SU-DHL-6 (cell line): ENCODE results near the gene LRRFIP1.

Source experiments
- H2AFZ ChIP-seq: fragments of 200-600 bp; sonication (generic); 2 replicates; pipeline ENCODE4 v1.6.1; 2014; ENCODE audit warnings: low read depth, mild to moderate bottlenecking, moderate library complexity, mixed read lengths, antibody characterized with exemption, low read length; ENCODE audit not compliant: severe bottlenecking
- H3F3A ChIP-seq: fragments of 200-600 bp; shearing (Covaris generic); 2 replicates; pipeline ENCODE4 v1.6.0; 2016; ENCODE audit warnings: antibody characterized with exemption, mild to moderate bottlenecking; ENCODE audit not compliant: insufficient read depth
- H3K27ac ChIP-seq: fragments of 200-600 bp; sonication (generic); 2 replicates; pipeline ENCODE4 v1.5.1; 2016; ENCODE audit warnings: low read depth, mild to moderate bottlenecking, low read length, moderate library complexity, mixed read lengths
- H3K27me3 ChIP-seq: fragments of 200-600 bp; sonication (generic), shearing (Covaris generic); 2 replicates; pipeline ENCODE4 v1.6.0; 2014; ENCODE audit warnings: mild to moderate bottlenecking, low read length
- H3K36me3 ChIP-seq: fragments of 200-600 bp; sonication (generic); 2 replicates; pipeline ENCODE4 v1.6.1; 2014; ENCODE audit warnings: mild to moderate bottlenecking, low read length, mixed read lengths
- H3K4me2 ChIP-seq: fragments of 300-600, 200-600 bp; shearing (Covaris generic), sonication (generic); 2 replicates; pipeline ENCODE4 v1.6.0; 2014; ENCODE audit warnings: low read length, low read depth, mild to moderate bottlenecking; ENCODE audit not compliant: poor library complexity, severe bottlenecking
- H3K4me3 ChIP-seq: fragments of 200-600 bp; sonication (generic); 2 replicates; pipeline ENCODE4 v1.5.1; 2014; ENCODE audit warnings: antibody characterized with exemption, low read length, mild to moderate bottlenecking, mixed read lengths; ENCODE audit not compliant: insufficient read depth, poor library complexity, severe bottlenecking
- H3K79me2 ChIP-seq: fragments of 200-600 bp; sonication (generic); 2 replicates; pipeline ENCODE4 v1.6.1; 2014; ENCODE audit warnings: mild to moderate bottlenecking, low read length, moderate library complexity; ENCODE audit not compliant: insufficient read depth
- H3K9ac ChIP-seq: fragments of 200-600 bp; sonication (generic); 2 replicates; pipeline ENCODE4 v1.7.0; 2014; ENCODE audit warnings: mild to moderate bottlenecking, low read length
- H3K9me2 ChIP-seq: fragments of 200-600 bp; sonication (generic); replicated peaks from 2 replicates; pipeline ENCODE4 v1.6.1; 2014; ENCODE audit warnings: low read length; ENCODE audit not compliant: insufficient read depth
- H3K9me3 ChIP-seq: fragments of 200-600 bp; sonication (generic); 2 replicates; pipeline ENCODE4 v1.6.1; 2014; ENCODE audit warnings: low read length, mixed read lengths; ENCODE audit not compliant: insufficient read depth
- H4K20me1 ChIP-seq: fragments of 200-600 bp; sonication (generic); 2 replicates; pipeline ENCODE4 v1.6.1; 2014; ENCODE audit warnings: low read depth, mild to moderate bottlenecking, antibody characterized with exemption, low read length, moderate library complexity, mixed read lengths
- CTCF ChIP-seq: fragments of 200-600 bp; sonication (generic); IDR thresholded peaks from one replicate; pipeline ENCODE4 v1.5.1; 2017; ENCODE audit warnings: antibody characterized with exemption, mild to moderate bottlenecking, low read length, moderate library complexity; ENCODE audit not compliant: insufficient read depth, poor library complexity, severe bottlenecking
- EZH2phosphoT487 ChIP-seq: fragments of 200-600 bp; sonication (generic), shearing (Covaris generic); conservative IDR thresholded peaks from 2 replicates; pipeline ENCODE4 v1.6.1; 2018; ENCODE audit warnings: mild to moderate bottlenecking, antibody characterized with exemption, low read length, moderate library complexity, mixed read lengths

LRRFIP1 gene

DNA sequence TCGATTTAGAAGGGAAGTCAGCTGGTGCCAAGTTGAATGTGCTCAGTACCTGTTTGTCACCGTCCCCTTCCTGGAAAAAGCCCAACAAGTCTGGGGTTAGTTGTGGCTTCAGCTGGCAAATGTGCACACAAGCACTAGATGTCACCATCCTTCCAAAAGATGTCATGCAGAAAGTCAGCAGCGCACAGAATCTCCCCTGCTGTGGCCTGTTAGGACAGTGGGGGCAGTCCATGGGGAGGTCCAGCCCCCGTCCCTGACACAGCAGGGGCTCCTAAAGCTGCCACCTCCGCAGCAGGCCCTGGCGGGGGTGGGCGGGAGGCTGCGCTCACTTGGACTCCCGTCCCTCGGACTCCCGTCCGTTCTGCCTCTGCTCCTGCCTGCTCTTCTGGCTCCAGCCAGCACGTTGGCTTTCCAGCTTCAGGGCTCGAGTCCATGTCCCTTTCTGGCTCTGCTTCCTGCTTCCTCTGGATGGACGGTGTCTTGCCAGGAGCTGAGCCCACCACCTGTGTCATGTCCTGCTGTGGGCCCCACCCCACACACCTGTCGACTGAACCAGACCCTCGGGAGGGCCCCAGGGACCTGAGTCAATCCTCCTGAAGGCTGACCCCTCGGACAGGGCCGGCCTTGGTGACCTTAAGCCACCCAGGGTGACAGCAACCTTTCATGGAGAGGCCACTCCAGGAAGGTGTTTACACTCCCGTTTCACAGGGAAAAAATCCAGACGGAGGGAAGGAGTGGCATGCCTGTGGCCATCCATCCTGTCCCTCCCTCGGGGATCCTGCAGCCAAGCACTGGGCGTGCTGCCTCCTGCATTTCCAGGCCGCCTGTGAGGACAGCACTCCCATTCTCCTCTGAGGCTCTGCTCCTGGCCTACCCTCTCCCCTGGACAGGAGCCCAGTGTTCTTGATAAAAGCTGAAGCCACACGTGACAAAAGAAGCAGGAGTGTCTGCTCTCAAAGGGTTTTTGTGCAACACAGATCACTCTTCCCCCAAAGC lies 45.3 kb upstream of the LRRFIP1 start:
- Histone ChIP-seq H3K9me3 (no peaks in the 10 kb centered on the region), H3K79me2 (no peaks in the 10 kb centered on the region), H3K36me3 (no peaks in the 10 kb centered on the region), H3F3A (no peaks in the 10 kb centered on the region), H3K9ac (no peak overlapping the region), H3K9me2 (no peaks in the 10 kb centered on the region), H3K4me2 (no peak overlapping the region), H3K4me3 (no peak overlapping the region), H3K27ac (no peak overlapping the region), H3K27me3 (no peaks in the 10 kb centered on the region), H4K20me1 (no peaks in the 10 kb centered on the region), H2AFZ (no peak overlapping the region)
- TF ChIP-seq CTCF: no peak
- TF ChIP-seq EZH2phosphoT487: no peak

DNA sequence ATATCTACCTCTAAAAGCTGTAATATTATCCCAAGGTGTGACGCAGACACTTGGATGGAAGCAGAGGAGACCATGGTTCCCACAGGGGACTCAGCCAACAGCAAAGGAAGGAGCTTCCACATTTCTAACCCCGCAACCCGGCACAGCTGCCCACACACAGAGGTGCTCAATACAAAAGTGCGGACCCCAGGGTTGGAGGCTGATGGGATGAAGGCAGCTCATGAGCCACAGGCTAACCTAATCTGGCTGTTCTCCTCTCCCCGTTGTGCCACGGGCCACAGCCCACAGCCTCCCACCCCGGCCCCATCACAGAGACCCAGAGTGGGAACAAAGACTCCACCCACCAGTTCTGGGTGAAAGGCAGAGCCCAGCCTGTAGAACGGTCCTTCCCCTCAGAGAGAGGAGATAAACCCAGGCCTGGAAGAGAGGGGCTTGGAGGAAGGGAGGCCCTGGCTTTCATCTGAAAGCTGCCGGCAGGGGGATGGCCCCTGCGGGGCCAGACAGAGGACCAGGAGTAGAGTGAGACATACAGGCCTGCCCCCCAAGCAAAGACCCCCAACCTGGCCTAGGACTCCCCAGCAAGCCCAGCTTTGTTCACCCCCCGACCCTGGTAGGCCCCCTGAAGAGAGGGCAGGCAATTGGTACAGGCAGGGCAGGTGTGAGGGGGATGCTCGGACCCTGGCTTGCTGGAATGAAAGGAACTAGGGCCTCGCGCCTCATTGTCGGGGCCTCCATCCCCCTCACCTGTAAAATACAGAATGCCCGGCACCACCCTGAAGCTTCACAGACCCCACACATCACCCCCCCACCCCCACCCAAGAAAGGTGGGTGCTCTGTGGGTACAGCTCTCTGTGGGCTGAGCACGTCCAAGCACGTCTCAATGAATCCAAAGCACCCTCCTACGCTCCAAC lies 43.7 kb upstream of the LRRFIP1 start:
- Histone ChIP-seq H3K4me3 (no peak overlapping the region), H3K4me2 (no peak overlapping the region), H3F3A (no peaks in the 10 kb centered on the region), H3K9ac (no peak overlapping the region), H3K9me3 (no peaks in the 10 kb centered on the region), H4K20me1 (no peaks in the 10 kb centered on the region), H2AFZ (no peak overlapping the region), H3K27me3 (no peaks in the 10 kb centered on the region), H3K9me2 (no peaks in the 10 kb centered on the region), H3K27ac (no peak overlapping the region), H3K79me2 (no peaks in the 10 kb centered on the region), H3K36me3 (no peaks in the 10 kb centered on the region)
- TF ChIP-seq CTCF (no peak), EZH2phosphoT487 (no peak)

- no peaks in the 10 kb centered on the region for H3K27me3 ChIP-seq
These were observed 41.7 kb upstream of the LRRFIP1 start for GRCh38 chr2:237585590-237586221.

More at GRCh38 chr2:237585590-237586221, 41.7 kb upstream of the LRRFIP1 start:
- H3K4me2 ChIP-seq: no peak overlapping the region
- no peaks in the 10 kb centered on the region for H3K79me2 ChIP-seq
- H4K20me1 ChIP-seq: no peaks in the 10 kb centered on the region
- H3F3A ChIP-seq: no peaks in the 10 kb centered on the region
- TF ChIP-seq CTCF: no peak
- TF ChIP-seq EZH2phosphoT487: no peak
- no peak overlapping the region for H2AFZ ChIP-seq
- no peak overlapping the region for H3K9ac ChIP-seq
- H3K9me2 ChIP-seq: no peaks in the 10 kb centered on the region
- no peak overlapping the region for H3K27ac ChIP-seq
- H3K9me3 ChIP-seq: no peaks in the 10 kb centered on the region
- H3K36me3 ChIP-seq: no peaks in the 10 kb centered on the region
- no peak overlapping the region for H3K4me3 ChIP-seq
